ENCODE results near the gene IGFL4.

IGFL4 gene

GRCh38 chr19:46063201-46063600 lies 22.4 kb upstream of the IGFL4 start:
- Histone ChIP-seq H3K27me3 (ENCODE audit: control insufficient read depth, insufficient read depth, low read length, poor library complexity, severe bottlenecking) (no peaks in the 10 kb centered on the region), H3K36me3 (ENCODE audit: control insufficient read depth, insufficient read depth, low read length) (no peaks in the 10 kb centered on the region), H3K27ac (ENCODE audit: insufficient read depth, low read depth, low read length, poor library complexity, severe bottlenecking) (no peak overlapping the region), H3K4me1 (ENCODE audit: control insufficient read depth, insufficient read depth, low read length) (no peaks in the 10 kb centered on the region), H3K9me3 (ENCODE audit: control insufficient read depth, low read length) (no peaks in the 10 kb centered on the region), H3K4me3 (ENCODE audit: insufficient read depth, low read depth, low read length) (no peak overlapping the region)
- WGBS, 2 experiments: 68 to 80% methylated on average over 3 of the region's 3 CpGs

- Histone ChIP-seq H3K4me3 (ENCODE audit: insufficient read depth, low read depth, low read length) (no peak overlapping the region), H3K9me3 (ENCODE audit: control insufficient read depth, low read length) (no peaks in the 10 kb centered on the region), H3K27ac (ENCODE audit: insufficient read depth, low read depth, low read length, poor library complexity, severe bottlenecking) (no peak overlapping the region), H3K4me1 (ENCODE audit: control insufficient read depth, insufficient read depth, low read length) (no peaks in the 10 kb centered on the region), H3K36me3 (ENCODE audit: control insufficient read depth, insufficient read depth, low read length) (no peaks in the 10 kb centered on the region), H3K27me3 (ENCODE audit: control insufficient read depth, insufficient read depth, low read length, poor library complexity, severe bottlenecking) (peaks cover 3% of the 10 kb centered on the region)
- 92 to 93% methylated on average over 2 of the region's 2 CpGs for WGBS, 2 experiments
Measured at GRCh38 chr19:46060012-46060411, 19.2 kb upstream of the IGFL4 start.

GRCh38 chr19:46058778-46059177 lies 18.0 kb upstream of the IGFL4 start:
- no peaks in the 10 kb centered on the region for H3K9me3 ChIP-seq (ENCODE audit: control insufficient read depth, low read length)
- no peaks in the 10 kb centered on the region for H3K36me3 ChIP-seq (ENCODE audit: control insufficient read depth, insufficient read depth, low read length)
- H3K4me1 ChIP-seq (ENCODE audit: control insufficient read depth, insufficient read depth, low read length): no peaks in the 10 kb centered on the region
- peaks cover 12% of the 10 kb centered on the region for H3K27me3 ChIP-seq (ENCODE audit: control insufficient read depth, insufficient read depth, low read length, poor library complexity, severe bottlenecking)
- H3K4me3 ChIP-seq (ENCODE audit: insufficient read depth, low read depth, low read length): no peak overlapping the region
- H3K27ac ChIP-seq (ENCODE audit: insufficient read depth, low read depth, low read length, poor library complexity, severe bottlenecking): no peak overlapping the region
- WGBS, 2 experiments: 88 to 94% methylated on average over 3 of the region's 3 CpGs

- WGBS, 2 experiments: 79% methylated on average over 4 of the region's 4 CpGs
- peaks cover 15% of the 10 kb centered on the region for H3K27me3 ChIP-seq (ENCODE audit: control insufficient read depth, insufficient read depth, low read length, poor library complexity, severe bottlenecking)
- no peak overlapping the region for H3K27ac ChIP-seq (ENCODE audit: insufficient read depth, low read depth, low read length, poor library complexity, severe bottlenecking)
Measured at GRCh38 chr19:46056536-46056935, 15.7 kb upstream of the IGFL4 start.

GRCh38 chr19:46052896-46053295 lies 12.1 kb upstream of the IGFL4 start:
- peaks cover 15% of the 10 kb centered on the region for H3K27me3 ChIP-seq (ENCODE audit: control insufficient read depth, insufficient read depth, low read length, poor library complexity, severe bottlenecking)
- H3K4me1 ChIP-seq (ENCODE audit: control insufficient read depth, insufficient read depth, low read length): no peaks in the 10 kb centered on the region
- WGBS, 2 experiments: 72 to 79% methylated on average over 4 of the region's 4 CpGs
- H3K9me3 ChIP-seq (ENCODE audit: control insufficient read depth, low read length): peaks cover 2% of the 10 kb centered on the region
- H3K36me3 ChIP-seq (ENCODE audit: control insufficient read depth, insufficient read depth, low read length): no peaks in the 10 kb centered on the region
- H3K4me3 ChIP-seq (ENCODE audit: insufficient read depth, low read depth, low read length): no peak overlapping the region
- no peak overlapping the region for H3K27ac ChIP-seq (ENCODE audit: insufficient read depth, low read depth, low read length, poor library complexity, severe bottlenecking)

More at GRCh38 chr19:46056536-46056935, 15.7 kb upstream of the IGFL4 start:
- Histone ChIP-seq H3K36me3 (ENCODE audit: control insufficient read depth, insufficient read depth, low read length) (no peaks in the 10 kb centered on the region), H3K4me1 (ENCODE audit: control insufficient read depth, insufficient read depth, low read length) (no peaks in the 10 kb centered on the region), H3K9me3 (ENCODE audit: control insufficient read depth, low read length) (no peaks in the 10 kb centered on the region), H3K4me3 (ENCODE audit: insufficient read depth, low read depth, low read length) (no peak overlapping the region)

- Histone ChIP-seq H3K36me3 (ENCODE audit: control insufficient read depth, insufficient read depth, low read length) (no peaks in the 10 kb centered on the region), H3K27me3 (ENCODE audit: control insufficient read depth, insufficient read depth, low read length, poor library complexity, severe bottlenecking) (peaks cover 12% of the 10 kb centered on the region), H3K9me3 (ENCODE audit: control insufficient read depth, low read length) (peaks cover 2% of the 10 kb centered on the region), H3K4me3 (ENCODE audit: insufficient read depth, low read depth, low read length) (no peak overlapping the region), H3K27ac (ENCODE audit: insufficient read depth, low read depth, low read length, poor library complexity, severe bottlenecking) (no peak overlapping the region), H3K4me1 (ENCODE audit: control insufficient read depth, insufficient read depth, low read length) (no peaks in the 10 kb centered on the region)
- WGBS, 2 experiments: 77 to 78% methylated on average over 7 of the region's 7 CpGs
Measured at GRCh38 chr19:46049597-46049996, 8.8 kb upstream of the IGFL4 start.

- Histone ChIP-seq H3K36me3 (ENCODE audit: control insufficient read depth, insufficient read depth, low read length) (no peaks in the 10 kb centered on the region), H3K27ac (ENCODE audit: insufficient read depth, low read depth, low read length, poor library complexity, severe bottlenecking) (no peak overlapping the region), H3K4me3 (ENCODE audit: insufficient read depth, low read depth, low read length) (no peak overlapping the region), H3K9me3 (ENCODE audit: control insufficient read depth, low read length) (no peaks in the 10 kb centered on the region), H3K27me3 (ENCODE audit: control insufficient read depth, insufficient read depth, low read length, poor library complexity, severe bottlenecking) (no peaks in the 10 kb centered on the region), H3K4me1 (ENCODE audit: control insufficient read depth, insufficient read depth, low read length) (no peaks in the 10 kb centered on the region)
- 93 to 100% methylated on average over 1 of the region's 1 CpG for WGBS, 2 experiments
Measured at GRCh38 chr19:46043519-46043918, 2.7 kb upstream of the IGFL4 start.

- no peak overlapping the region for H3K27ac ChIP-seq (ENCODE audit: insufficient read depth, low read depth, low read length, poor library complexity, severe bottlenecking)
- WGBS, 2 experiments: 91 to 94% methylated on average over 5 of the region's 5 CpGs
- no peak overlapping the region for H3K4me3 ChIP-seq (ENCODE audit: insufficient read depth, low read depth, low read length)
- H3K27me3 ChIP-seq (ENCODE audit: control insufficient read depth, insufficient read depth, low read length, poor library complexity, severe bottlenecking): no peaks in the 10 kb centered on the region
- H3K4me1 ChIP-seq (ENCODE audit: control insufficient read depth, insufficient read depth, low read length): no peaks in the 10 kb centered on the region
- H3K9me3 ChIP-seq (ENCODE audit: control insufficient read depth, low read length): no peaks in the 10 kb centered on the region
- no peaks in the 10 kb centered on the region for H3K36me3 ChIP-seq (ENCODE audit: control insufficient read depth, insufficient read depth, low read length)
Measured at GRCh38 chr19:46042252-46042883, 1.6 kb upstream of the IGFL4 start.

GRCh38 chr19:46040125-46040524 lies 677 bp downstream of the IGFL4 start:
- Histone ChIP-seq H3K27ac (ENCODE audit: insufficient read depth, low read depth, low read length, poor library complexity, severe bottlenecking) (no peak overlapping the region), H3K27me3 (ENCODE audit: control insufficient read depth, insufficient read depth, low read length, poor library complexity, severe bottlenecking) (no peaks in the 10 kb centered on the region), H3K4me3 (ENCODE audit: insufficient read depth, low read depth, low read length) (no peak overlapping the region), H3K9me3 (ENCODE audit: control insufficient read depth, low read length) (no peaks in the 10 kb centered on the region), H3K4me1 (ENCODE audit: control insufficient read depth, insufficient read depth, low read length) (no peaks in the 10 kb centered on the region), H3K36me3 (ENCODE audit: control insufficient read depth, insufficient read depth, low read length) (no peaks in the 10 kb centered on the region)
- WGBS, 2 experiments: 91 to 95% methylated on average over 6 of the region's 6 CpGs

GRCh38 chr19:46036744-46037128 lies 4.1 kb downstream of the IGFL4 start:
- no peak overlapping the region for H3K27ac ChIP-seq (ENCODE audit: insufficient read depth, low read depth, low read length, poor library complexity, severe bottlenecking)
- no peaks in the 10 kb centered on the region for H3K4me1 ChIP-seq (ENCODE audit: control insufficient read depth, insufficient read depth, low read length)
- 78 to 84% methylated on average over 3 of the region's 3 CpGs for WGBS, 2 experiments
- H3K9me3 ChIP-seq (ENCODE audit: control insufficient read depth, low read length): no peaks in the 10 kb centered on the region
- no peak overlapping the region for H3K4me3 ChIP-seq (ENCODE audit: insufficient read depth, low read depth, low read length)
- no peaks in the 10 kb centered on the region for H3K27me3 ChIP-seq (ENCODE audit: control insufficient read depth, insufficient read depth, low read length, poor library complexity, severe bottlenecking)
- H3K36me3 ChIP-seq (ENCODE audit: control insufficient read depth, insufficient read depth, low read length): peaks cover 8% of the 10 kb centered on the region
